NCI-H2196 treated with DMSO at 0.1 percent for 48 hours (cell line): ENCODE results near the gene MYB.
"Not testable (repeated sequence)": the region's sequence is repeated elsewhere in the genome, so short reads cannot be mapped to it uniquely, and the experiment has no call there.

Source experiments
- DNase-seq: peaks from one replicate; lab custom pipeline; 2025; ENCODE audit not compliant: unreplicated experiment; lab: John Stamatoyannopoulos, UW

Gene MYB

GRCh38 chr6:135162678-135163439, 18.2 kb upstream of the MYB start:
- DNase-seq, result no peak

DNA sequence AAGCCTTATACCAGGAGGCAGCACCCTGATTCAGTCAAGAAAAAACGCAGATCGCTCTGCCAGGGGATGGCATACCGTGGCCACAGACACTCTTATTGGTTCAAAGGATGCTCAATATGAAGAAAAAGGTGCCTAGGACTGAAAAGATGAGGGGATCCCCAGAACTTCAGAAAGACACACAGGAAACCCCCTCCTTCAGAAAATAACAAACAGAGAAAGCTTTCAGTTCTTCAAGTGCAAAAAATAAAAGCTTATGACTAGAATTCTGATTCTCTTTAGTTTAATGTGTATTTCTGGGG, 17.7 kb upstream of the MYB start:
- DNase-seq, result no peak

DNA sequence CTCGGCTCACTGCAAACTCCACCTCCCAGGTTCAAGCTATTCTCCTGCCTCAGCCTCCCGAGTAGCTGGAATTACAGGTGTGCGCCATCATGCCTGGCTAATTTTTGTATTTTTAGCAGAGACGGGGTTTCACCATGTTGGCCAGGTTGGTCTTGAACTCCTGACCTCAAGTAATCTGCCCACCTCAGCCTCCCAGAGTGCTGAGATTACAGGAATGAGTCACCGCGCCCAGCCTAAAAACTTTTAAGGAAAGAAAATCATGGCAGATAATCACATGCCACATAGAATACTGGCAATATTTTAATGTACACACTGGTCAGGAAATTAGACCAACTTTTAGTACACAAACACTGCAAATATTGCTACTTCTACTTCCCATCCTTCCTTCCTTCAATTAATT, 16.7 kb upstream of the MYB start:
- DNase-seq, result not testable (repeated sequence)

DNA sequence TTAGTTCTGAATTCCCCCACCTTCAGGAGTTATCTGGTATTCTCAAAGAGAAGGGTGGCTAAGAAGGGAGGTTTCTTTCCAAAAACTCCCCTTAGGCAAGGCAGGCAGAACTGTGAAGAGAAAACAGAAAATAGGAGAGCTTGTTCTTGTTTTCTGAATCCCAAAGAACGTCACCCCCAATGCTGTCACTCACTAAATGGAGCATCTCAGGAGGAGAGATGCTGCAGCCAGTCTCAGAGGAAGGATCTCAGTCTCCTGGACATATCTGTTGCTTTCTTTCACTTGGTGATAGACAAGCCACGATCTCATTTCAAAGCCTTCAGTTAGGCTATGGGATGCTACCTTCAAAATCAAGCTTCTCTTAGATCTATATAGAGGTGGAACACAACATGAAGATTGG, 16.1 kb upstream of the MYB start:
- no peak for DNase-seq

- no peak for DNase-seq
Observed at GRCh38 chr6:135166515-135166914, 14.6 kb upstream of the MYB start.

DNA sequence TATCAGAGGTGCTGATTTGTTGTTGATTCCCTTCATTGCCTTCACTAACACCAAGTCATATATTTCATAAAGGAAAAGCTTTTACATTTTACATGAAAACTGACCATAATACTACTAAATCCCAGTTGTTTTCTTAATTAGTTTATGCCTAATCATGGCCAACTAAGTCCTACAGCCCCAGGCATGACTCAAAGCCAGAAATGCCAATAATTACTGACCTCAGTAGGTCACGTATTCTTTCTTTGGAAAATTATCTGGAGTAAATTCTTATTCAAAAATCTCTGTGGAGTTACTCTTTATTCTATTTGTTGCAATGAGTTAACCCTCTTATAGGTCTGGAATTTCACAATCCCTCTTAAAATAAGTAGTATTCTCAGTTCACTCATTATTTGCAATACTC, 13.5 kb upstream of the MYB start:
- DNase-seq, result no peak

DNA sequence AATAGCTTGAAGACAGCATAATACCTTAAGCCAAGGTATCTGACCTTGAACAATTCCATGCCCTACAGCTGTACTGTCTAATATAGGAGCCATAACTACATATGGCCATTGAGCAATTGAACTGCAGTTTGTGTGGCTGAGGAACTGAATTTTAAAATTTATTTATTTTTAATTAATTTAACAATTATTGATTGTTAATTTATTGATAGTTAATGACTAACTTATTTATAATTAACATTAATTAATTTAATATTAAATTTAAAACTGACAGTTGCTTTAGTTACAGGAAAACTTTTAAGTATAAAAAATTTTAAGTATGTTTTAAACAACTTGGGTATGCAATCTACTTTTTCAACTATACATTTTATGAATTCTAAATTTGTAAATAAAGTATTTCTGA, 12.3 kb upstream of the MYB start:
- no peak for DNase-seq

GRCh38 chr6:135170238-135170637, 10.9 kb upstream of the MYB start:
- DNase-seq, result no peak

DNA sequence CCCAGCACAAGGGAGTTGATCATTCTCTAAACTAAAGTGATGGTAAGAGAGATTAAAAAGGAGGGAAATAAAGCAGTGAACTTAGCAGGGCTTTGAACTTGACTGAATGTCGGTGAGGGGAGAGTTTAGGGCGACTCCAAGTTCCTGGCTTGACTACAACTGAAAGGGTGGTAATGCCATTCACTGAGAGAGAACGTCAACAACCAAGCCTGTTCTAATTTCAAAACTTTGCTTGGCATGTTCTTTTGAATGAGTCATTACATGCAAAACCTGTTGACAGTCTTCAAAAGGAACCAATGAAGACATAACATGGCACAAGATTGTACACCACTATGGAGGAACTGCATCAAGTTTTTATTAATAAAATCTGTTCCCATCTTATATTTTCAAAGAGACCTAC, 10.3 kb upstream of the MYB start:
- DNase-seq, result no peak

DNA sequence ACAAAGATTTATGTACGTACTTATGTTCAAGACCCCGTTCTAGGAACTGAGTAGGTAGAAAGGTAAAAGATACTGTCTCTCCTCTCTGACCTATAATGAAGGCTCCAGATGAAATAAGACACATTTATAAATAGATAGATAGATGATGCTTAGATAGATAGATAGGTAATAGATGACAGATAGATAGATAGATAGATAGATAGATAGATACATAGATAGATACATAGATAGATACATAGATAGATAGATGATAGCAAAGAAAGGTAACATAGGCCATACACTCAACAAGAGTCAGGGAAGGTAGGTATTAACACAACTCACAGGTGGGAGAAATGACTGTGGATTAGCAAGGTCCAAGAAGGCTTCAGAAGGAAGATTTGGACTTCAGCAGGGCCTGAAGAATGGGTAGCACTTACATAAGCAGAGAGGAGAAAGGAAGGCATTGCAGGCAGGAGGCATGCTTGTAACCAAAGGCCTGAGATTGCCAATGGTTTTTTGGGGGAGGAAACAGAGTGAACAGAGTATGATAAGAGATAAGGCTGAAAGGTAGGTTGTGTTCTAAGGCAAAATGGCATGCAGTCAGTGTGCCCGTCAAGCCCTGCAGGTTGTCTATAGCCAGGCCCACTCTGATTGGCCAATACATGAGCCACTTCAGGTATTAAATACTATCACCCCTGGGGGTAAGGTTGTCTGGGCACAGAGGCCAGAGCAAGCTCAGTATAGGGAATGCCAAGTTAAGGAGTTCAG, 7.7 kb upstream of the MYB start:
- no peak for DNase-seq

GRCh38 chr6:135173989-135174484, 7.1 kb upstream of the MYB start:
- no peak for DNase-seq

- no peak for DNase-seq
Observed at GRCh38 chr6:135176058-135176457, 5.0 kb upstream of the MYB start.

- no peak for DNase-seq
Observed at GRCh38 chr6:135176464-135176863, 4.6 kb upstream of the MYB start.

DNA sequence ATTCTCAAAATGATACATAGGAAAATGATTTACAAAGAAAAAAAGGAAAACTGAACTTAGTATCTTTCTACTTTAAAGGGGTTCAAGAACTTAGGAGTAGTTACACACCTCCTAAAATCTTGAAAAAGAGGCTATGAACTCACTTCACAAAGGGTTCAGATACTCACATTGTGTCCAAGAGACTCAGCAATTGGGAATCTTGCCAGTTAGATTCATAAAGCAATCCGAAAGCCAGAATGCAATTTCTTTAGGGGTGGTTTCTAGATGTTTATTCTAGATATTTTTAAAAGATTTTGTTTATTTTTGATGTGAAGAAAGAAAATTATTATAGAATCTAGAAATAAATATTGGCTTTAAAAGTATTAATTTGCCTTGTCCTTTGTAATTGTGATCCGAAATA, 1.7 kb upstream of the MYB start:
- DNase-seq, result no peak

GRCh38 chr6:135179920-135180541, 1.1 kb upstream of the MYB start:
- DNase-seq, result no peak

GRCh38 chr6:135181333-135182070, 394 bp downstream of the MYB start:
- no peak for DNase-seq

DNA sequence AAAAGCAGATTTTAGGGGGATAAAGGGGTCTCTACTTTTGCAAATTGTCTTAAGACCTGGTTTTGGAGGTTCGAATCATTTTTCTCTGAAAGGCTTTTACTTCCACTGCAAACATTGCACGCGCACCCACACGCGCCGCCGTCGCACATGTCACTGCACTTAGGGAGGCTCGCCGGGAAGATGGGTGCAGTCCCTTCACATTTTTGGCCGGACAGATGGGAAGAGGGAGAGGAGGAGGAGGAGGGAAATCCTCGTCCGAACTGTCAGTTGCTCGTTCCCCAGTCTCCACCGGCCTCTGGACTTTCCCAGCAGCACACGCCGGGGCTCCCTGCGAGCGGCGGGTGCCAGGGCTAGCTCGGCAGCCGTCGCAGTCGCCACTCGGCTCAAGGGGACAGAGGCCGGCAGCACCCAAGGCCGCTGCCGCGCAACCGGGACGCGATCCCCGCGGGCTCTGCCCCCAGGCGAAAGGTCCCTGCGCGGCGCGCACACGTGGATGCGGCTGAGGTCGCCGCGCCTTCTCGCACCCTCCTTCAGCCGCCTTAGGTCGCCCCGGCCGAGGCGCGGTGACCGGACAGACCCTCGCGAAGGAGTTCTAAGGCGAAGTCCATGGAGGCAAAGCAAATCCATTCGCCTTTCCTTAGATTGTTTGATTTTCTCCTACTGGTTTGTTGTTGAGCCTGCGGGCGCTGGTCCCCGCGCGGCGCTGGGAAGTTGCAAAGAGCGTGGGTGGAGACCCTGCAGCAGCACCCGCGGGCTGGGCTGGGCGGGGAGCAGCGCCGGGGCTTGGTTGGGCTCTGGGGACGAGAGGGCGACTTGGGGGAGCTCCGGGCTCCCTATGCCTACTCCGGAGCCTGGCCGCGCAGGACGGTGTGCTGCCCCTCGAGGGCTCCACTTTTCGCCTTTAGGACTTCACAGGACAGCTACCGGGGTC, 1.2 kb downstream of the MYB start:
- no peak for DNase-seq

DNA sequence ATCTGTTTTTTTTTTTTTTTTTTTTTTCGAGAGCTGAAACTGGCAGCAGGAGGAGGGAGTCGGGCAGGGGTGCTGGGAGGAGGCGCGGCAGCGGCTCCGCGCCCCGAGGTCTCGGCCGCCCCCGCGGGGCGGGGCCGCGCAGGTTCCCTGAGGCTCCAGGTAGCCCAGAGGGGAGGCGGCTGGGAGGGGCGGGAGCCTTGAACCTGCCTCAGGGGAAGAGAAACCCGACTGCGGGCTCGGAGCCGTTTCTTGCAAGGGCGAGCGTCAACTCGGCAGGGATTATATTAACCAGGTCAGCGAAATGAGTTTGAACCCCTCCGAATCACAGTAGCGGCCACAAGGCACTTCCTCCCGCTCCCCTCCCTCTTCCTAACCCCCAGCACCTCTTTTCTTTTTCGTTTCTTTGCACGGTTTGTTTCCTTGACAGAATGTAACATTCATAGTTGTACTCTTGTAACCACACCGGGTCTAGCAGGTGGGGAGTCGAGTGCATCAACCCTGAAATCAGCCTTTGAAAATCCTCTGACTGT, 2.0 kb downstream of the MYB start:
- DNase-seq, result peak; percentile 14

DNA sequence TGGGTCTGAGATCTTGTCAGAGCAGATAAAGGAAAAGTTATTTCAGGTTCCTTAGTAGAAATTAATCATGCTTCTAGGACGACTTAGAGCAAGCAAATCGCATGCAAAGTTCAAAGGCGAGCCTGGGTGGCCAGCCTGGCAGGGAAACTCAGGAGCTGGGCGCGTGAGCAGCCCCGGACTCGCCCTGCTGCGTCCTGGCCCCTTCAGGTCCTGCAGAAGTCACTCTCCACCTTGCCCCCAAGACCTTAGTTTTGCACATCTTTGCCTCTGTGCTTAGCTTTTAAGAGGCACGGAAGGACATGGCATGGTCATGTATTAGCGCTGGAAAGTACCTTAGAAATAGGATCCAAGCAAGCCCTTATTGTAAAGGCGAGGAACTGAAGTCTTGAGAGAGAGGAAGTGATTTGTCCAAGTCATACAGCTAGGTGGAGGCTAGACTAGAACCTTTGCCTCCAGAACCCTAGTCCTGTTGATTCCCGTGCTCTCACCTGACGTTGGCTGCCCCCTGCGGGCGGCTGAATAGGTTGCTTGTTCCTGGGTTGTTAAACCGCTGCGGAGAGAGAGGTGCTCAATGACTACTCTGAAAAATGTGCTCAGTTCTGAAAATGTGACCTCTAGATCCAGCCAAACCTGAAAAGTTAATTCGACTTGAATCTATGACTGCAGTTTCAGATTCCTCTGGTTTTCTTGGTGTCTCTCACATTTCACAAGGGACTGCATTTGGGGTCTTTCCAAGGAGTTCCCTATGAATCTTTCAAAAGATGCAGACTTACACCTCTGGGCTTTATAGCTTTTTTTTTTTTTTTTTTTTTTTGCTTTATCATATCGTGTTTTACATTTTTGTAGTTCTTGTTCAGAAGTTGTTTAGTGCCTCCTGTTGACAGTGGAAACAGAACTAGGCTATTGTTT, 2.7 kb downstream of the MYB start:
- no peak for DNase-seq
